ENCODE measurements around the gene C1QTNF1. TPM values are rescaled to one million over a fixed set of nuclear protein-coding genes. Genes with fewer than 3 reads are reported as not detected.

The C1QTNF1 gene, protein sequence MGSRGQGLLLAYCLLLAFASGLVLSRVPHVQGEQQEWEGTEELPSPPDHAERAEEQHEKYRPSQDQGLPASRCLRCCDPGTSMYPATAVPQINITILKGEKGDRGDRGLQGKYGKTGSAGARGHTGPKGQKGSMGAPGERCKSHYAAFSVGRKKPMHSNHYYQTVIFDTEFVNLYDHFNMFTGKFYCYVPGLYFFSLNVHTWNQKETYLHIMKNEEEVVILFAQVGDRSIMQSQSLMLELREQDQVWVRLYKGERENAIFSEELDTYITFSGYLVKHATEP
- total RNA-seq = 40.4 and 77.1 TPM in 2 replicates

DNA sequence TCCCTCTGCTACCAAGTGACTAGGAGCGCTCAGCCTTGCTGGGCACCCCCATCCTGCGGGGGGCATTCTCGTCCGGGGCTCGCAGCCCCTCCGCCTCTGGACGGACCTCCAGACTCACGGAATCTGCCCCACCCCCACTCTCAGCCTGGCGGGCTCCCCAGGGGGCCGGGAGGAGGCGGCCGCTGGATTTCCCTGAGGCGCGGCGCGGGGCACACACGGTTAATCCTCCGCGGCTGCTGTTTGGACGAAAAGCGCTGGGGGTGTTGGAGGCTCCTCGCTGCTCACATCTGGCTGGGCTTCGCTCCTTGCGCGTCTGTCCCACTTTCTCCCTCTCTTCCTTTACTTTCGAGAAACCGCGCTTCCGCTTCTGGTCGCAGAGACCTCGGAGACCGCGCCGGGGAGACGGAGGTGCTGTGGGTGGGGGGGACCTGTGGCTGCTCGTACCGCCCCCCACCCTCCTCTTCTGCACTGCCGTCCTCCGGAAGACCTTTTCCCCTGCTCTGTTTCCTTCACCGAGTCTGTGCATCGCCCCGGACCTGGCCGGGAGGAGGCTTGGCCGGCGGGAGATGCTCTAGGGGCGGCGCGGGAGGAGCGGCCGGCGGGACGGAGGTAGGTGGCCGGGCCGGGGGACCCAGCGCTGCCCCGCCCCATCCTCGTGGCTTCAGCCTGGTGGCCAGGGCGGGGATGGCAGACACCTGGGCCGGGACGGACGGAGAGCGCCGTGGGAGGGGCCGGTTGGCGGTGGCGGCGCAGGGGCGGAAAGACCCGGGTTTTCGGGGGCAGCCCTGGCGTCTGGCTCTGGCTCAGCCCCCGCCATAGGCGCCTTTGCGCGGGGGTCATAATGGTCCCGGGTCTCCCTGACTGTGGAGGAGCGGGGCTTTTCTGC lies at the start of gene C1QTNF1:
C1QTNF1 (plus strand) TSS at position 284 of the 886 bp plus-strand sequence. CDS start 19,800 bp downstream, outside the sequence.

DNA sequence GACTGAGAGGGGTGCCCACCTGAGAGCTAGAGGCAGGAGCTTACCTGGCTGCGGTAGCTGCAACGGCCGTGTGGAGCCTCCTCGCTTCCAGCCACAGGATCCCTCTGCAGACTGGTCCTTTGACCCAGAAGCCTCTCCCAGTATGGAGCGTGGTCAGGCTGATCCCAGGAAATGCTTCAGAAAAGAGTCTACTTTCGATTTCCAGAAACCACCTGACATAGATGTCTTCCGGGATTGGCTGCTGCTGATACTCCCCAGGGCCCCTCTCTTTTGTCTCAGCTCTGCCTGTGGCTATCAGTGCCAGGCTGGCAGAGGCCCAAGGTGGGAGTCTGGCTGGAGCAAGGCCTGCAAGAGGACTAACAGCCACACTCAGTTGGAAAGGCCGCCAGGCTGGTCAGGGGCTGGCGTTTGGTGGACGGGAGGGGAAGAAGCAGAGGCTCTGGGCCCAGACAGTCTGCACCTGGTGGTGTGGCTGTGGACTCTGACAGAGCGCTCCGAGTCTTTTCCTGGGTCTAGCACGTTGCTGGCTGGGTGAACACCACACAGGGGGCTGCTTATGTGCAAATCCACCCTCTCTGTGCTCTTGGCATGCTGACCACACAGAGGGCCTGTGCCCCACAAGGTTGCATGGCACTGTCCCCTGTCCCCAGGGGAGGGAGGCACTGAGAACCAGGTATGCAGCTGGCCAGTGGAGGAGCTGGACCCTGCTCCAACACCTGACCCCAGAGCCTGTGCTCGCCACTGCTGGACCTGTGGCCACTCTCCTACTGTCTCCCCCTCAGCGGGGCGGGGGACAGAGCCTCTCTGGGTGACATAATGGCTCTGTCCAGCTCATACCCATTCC lies 44.0 kb upstream of the C1QTNF1 start, which contains the start of gene LGALS3BP:
LGALS3BP (minus strand) TSS at position 144 of the 844 bp plus-strand sequence. CDS start 2,732 bp downstream, outside the sequence.

DNA sequence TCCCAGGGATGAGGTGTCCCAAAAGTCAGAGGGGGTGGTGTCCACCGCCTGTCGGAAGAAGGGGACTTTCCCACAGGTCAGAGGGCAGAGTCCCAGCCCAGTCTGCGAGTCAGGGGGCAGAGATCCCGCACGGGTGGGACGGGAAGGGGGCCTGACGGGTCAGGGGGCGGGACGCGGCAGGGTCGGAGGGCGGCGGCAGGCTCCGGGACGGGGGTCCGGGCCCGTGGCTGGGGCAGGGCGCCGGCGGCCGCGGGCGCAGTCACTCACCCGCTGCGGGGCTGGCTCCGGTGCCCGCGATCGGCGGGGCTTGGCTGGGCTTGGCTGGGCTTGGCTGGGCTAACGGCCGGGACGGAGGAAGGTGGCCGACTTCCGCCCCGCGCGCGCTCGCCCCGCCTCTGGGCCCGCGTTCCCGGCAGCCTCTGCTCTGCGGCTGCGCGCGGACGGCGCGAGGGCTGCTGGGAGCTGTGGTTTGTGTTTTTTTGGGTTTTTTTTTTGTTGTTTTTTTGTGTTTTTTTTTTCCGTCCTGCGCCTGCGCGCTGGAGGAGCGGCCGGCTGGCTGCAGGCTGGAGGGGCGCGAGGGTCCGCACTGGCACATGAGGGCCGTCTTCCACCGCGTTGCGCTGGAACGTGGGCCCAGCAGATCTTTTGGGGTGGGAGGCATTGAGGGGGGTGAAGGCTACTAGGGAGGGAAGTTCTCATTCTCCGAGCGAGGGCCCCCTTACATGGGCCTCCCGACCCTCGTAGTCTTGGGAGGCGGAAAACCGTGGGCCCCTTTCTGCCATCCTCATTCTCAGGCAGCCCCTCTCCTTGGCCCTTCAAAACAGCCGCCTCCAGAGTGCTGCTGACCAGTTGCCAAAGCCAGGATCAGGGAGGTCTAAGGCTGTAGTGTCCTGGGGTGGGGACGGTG lies 14.3 kb upstream of the C1QTNF1 start, which contains the start of gene CANT1:
CANT1 (minus strand) TSS at position 368 of the 907 bp plus-strand sequence. CDS start 12,142 bp downstream, outside the sequence.

DNA sequence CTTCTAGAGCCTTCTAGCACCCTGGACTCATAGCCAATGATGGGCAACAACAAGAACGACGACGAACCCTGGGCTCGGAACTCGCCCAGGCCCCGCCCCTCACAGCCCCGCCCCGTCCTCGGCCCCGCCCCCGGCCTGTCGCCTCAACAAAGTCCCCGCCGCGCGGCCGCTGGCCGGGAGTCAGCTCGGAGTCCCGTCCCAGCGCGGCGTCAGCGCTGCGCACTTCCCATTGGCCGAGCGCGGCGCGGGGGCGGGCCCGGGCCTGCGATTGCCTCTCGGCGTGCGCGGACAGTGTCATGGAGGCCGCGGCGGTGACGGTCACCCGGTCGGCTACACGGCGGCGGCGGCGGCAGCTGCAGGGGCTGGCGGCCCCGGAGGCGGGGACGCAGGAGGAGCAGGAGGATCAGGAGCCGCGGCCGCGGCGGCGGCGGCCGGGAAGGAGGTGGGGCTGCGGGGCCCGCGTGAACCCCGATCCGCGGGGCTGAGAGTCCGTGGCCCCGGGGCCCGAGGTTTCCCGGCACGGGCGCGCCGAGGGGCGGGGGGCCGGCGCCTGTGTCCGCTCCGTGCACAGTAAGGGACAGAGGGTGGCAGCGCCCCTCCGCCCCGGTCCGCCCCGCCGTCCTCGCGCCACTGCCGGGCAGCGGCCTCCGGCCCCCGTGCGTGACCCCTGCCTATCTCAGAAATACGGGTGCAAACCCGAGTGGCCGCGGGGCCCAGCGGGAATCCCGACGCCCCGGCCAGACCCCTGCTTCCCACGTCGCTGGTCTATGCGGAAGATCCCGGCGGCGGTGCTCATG lies 50.9 kb downstream of the C1QTNF1 start, which contains the start of gene ENGASE:
ENGASE (plus strand) TSS at position 176 of the 797 bp plus-strand sequence; CDS start at position 297, 121 bp downstream.

Other genes with a start within 250 kb of the C1QTNF1 start
- 6.3 and 7.5 TPM in 2 replicates for gene CYTH1, start 241.9 kb upstream of the C1QTNF1 start, total RNA-seq
- 11.2 and 14.6 TPM in 2 replicates for gene USP36, start 183.4 kb upstream of the C1QTNF1 start, total RNA-seq
- 0.85 and 1.8 TPM in 2 replicates for gene CEP295NL, start 121.0 kb upstream of the C1QTNF1 start, total RNA-seq
- 44.7 and 79.5 TPM in 2 replicates for gene TIMP2, start 98.8 kb upstream of the C1QTNF1 start, total RNA-seq
- 258 and 334 TPM in 2 replicates for gene LGALS3BP, start 44.2 kb upstream of the C1QTNF1 start, total RNA-seq
- 27.9 and 42.5 TPM in 2 replicates for gene CANT1, start 14.4 kb upstream of the C1QTNF1 start, total RNA-seq
- gene ENGASE, start 50.7 kb downstream of the C1QTNF1 start, total RNA-seq = 11.8 and 18.0 TPM in 2 replicates

Measured in smooth muscle cell of bladder (primary cell).